ENCODE measurements around the gene FAM83E.

DNA sequence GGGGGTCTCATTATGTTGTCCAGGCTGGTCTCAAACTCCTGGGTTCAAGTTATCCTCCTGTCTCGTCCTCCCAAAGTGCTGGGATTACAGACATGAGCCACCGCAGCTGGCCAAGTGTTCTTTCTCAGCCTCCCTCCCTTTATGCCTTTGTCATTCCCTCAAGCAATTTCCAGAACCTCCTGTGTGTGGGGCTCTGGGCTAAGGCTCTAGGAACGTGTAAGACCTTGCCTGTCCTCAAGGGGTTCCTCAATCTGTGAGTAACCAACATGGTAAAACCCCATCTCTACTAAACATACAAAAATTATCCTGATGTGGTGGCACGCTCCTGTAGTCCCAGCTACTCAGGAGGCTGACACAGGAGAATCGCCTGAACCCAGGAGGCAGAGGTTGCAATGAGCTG lies 23.9 kb downstream of the FAM83E start:
- TF ChIP-seq KDM5A (IDR thresholded peaks at IDR 0.05) (no peak), POLR2A (IDR thresholded peaks at IDR 0.05; ENCODE audit: low read length) (no peak), SREBF2 (IDR thresholded peaks at IDR 0.05) (no peak)
- TF ChIP-seq, protein P1, sequence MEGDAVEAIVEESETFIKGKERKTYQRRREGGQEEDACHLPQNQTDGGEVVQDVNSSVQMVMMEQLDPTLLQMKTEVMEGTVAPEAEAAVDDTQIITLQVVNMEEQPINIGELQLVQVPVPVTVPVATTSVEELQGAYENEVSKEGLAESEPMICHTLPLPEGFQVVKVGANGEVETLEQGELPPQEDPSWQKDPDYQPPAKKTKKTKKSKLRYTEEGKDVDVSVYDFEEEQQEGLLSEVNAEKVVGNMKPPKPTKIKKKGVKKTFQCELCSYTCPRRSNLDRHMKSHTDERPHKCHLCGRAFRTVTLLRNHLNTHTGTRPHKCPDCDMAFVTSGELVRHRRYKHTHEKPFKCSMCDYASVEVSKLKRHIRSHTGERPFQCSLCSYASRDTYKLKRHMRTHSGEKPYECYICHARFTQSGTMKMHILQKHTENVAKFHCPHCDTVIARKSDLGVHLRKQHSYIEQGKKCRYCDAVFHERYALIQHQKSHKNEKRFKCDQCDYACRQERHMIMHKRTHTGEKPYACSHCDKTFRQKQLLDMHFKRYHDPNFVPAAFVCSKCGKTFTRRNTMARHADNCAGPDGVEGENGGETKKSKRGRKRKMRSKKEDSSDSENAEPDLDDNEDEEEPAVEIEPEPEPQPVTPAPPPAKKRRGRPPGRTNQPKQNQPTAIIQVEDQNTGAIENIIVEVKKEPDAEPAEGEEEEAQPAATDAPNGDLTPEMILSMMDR (IDR thresholded peaks at IDR 0.05): no peak
